HepG2 (cell line): ENCODE results near the gene HIRA.

Experiments used
- JUND ChIP-seq: sonication (generic); formaldehyde crosslinking; IDR thresholded peaks from 2 replicates; pipeline ENCODE4 v1.8.0; 2022; ENCODE audit warnings: mild to moderate bottlenecking, missing genetic modification reagents
- TCF7L2 ChIP-seq: IDR thresholded peaks from 2 replicates; pipeline ENCODE4 v1.6.1; 2011; ENCODE audit warnings: mild to moderate bottlenecking, low read depth, low read length, moderate library complexity
- ZNF138 ChIP-seq: sonication (generic); formaldehyde crosslinking; IDR thresholded peaks from 2 replicates; pipeline ENCODE4 v1.5.0; 2020; ENCODE audit warnings: mild to moderate bottlenecking, low read depth, missing genetic modification reagents
- ZNF556 ChIP-seq: sonication (generic); formaldehyde crosslinking; IDR thresholded peaks from 2 replicates; pipeline ENCODE4 v1.4.0; 2020; ENCODE audit warnings: mild to moderate bottlenecking, missing genetic modification reagents, borderline replicate concordance
- ZSCAN20 ChIP-seq: sonication (generic); formaldehyde crosslinking; IDR thresholded peaks from 2 replicates; pipeline ENCODE4 v1.4.0; 2020; ENCODE audit warnings: missing genetic modification reagents, mild to moderate bottlenecking, borderline replicate concordance

GRCh38 chr22:19330865-19331418 lies 100.6 kb downstream of the HIRA start:
- TF ChIP-seq ZSCAN20 (CRISPR knock-in tag) (no peak), TCF7L2 (no peak), JUND (CRISPR knock-in tag) (no peak), ZNF138 (CRISPR knock-in tag) (no peak), ZNF556 (CRISPR knock-in tag) (no peak)
